ENCODE data around the gene CACNG3.
"Not testable (repeated sequence)": the region's sequence is repeated elsewhere in the genome, so short reads cannot be mapped to it uniquely, and the experiment has no call there.

Gene CACNG3

GRCh38 chr16:24281466-24281865 is 25.3 kb downstream of the CACNG3 start:
- DNase-seq, result no peak

- DNase-seq, result no peak
Measured at GRCh38 chr16:24282141-24282540, 26.0 kb downstream of the CACNG3 start.

GRCh38 chr16:24286741-24287405 is 30.7 kb downstream of the CACNG3 start:
- DNase-seq, result no peak

GRCh38 chr16:24288516-24288915 is 32.4 kb downstream of the CACNG3 start:
- DNase-seq, result no peak

- DNase-seq, result no peak
Measured at GRCh38 chr16:24289166-24289700, 33.1 kb downstream of the CACNG3 start.

GRCh38 chr16:24291932-24292331 is 35.8 kb downstream of the CACNG3 start:
- DNase-seq, result no peak

GRCh38 chr16:24294131-24294530 is 38.0 kb downstream of the CACNG3 start:
- no peak for DNase-seq

GRCh38 chr16:24297375-24297774 is 41.2 kb downstream of the CACNG3 start:
- no peak for DNase-seq

GRCh38 chr16:24298548-24299167 is 42.5 kb downstream of the CACNG3 start:
- no peak for DNase-seq

- DNase-seq, result not testable (repeated sequence)
Measured at GRCh38 chr16:24300750-24301149, 44.6 kb downstream of the CACNG3 start.

GRCh38 chr16:24302636-24303035 is 46.5 kb downstream of the CACNG3 start:
- no peak for DNase-seq

- DNase-seq, result no peak
Measured at GRCh38 chr16:24308200-24308599, 52.1 kb downstream of the CACNG3 start.

GRCh38 chr16:24309258-24310142 is 53.4 kb downstream of the CACNG3 start:
- no peak for DNase-seq

GRCh38 chr16:24315343-24315742 is 59.2 kb downstream of the CACNG3 start:
- no peak for DNase-seq

GRCh38 chr16:24318680-24319079 is 62.5 kb downstream of the CACNG3 start:
- no peak for DNase-seq

- no peak for DNase-seq
Measured at GRCh38 chr16:24319126-24319814, 63.1 kb downstream of the CACNG3 start.

- no peak for DNase-seq
Measured at GRCh38 chr16:24322106-24322505, 66.0 kb downstream of the CACNG3 start.

GRCh38 chr16:24324421-24324820 is 68.3 kb downstream of the CACNG3 start:
- no peak for DNase-seq

GRCh38 chr16:24328835-24329452 is 72.8 kb downstream of the CACNG3 start:
- no peak for DNase-seq

GRCh38 chr16:24332178-24332577 is 76.0 kb downstream of the CACNG3 start:
- DNase-seq, result no peak

- no peak for DNase-seq
Measured at GRCh38 chr16:24332582-24333090, 76.5 kb downstream of the CACNG3 start.

GRCh38 chr16:24336491-24336890 is 80.4 kb downstream of the CACNG3 start:
- no peak for DNase-seq

Data from NCI-H1092 treated with DMSO at 0.1 percent for 48 hours (cell line).